HEK293 (cell line): Measurements from ENCODE around the gene UFC1.
A peak's percentile ranks its signal among the peaks of the same experiment; 100 is the strongest.

ENCODE experiments used
- GFI1B ChIP-seq: fragments of 450-650 bp; formaldehyde crosslinking; IDR thresholded peaks from 2 replicates; pipeline ENCODE4 v1.5.1; 2016; ENCODE audit warnings: missing biosample characterization, missing genetic modification characterization
- GLIS1 ChIP-seq: fragments of 450-650 bp; formaldehyde crosslinking; IDR thresholded peaks from 2 replicates; pipeline ENCODE4 v1.5.1; 2016; ENCODE audit warnings: missing biosample characterization, missing genetic modification characterization
- KLF16 ChIP-seq: fragments of 450-650 bp; formaldehyde crosslinking; IDR thresholded peaks from 2 replicates; pipeline ENCODE4 v1.5.1; 2017; ENCODE audit warnings: missing biosample characterization, missing genetic modification characterization
- KLF8 ChIP-seq: fragments of 450-650 bp; formaldehyde crosslinking; IDR thresholded peaks from 2 replicates; pipeline ENCODE4 v1.5.1; 2016; ENCODE audit warnings: missing biosample characterization, missing genetic modification characterization
- MEIS1 ChIP-seq: sonication (generic); formaldehyde crosslinking; IDR thresholded peaks from 2 replicates; pipeline ENCODE4 v1.8.1; 2022; ENCODE audit warnings: missing genetic modification reagents, mild to moderate bottlenecking, borderline replicate concordance
- SALL2 ChIP-seq: fragments of 450-650 bp; formaldehyde crosslinking; IDR thresholded peaks from 2 replicates; pipeline ENCODE4 v1.5.0; 2017; ENCODE audit warnings: missing biosample characterization, mild to moderate bottlenecking, missing genetic modification characterization, borderline replicate concordance
- YY1 ChIP-seq: fragments of 450-650 bp; formaldehyde crosslinking; IDR thresholded peaks from 2 replicates; pipeline ENCODE4 v1.5.1; 2018; ENCODE audit warnings: missing biosample characterization, missing genetic modification characterization
- ZBTB8A ChIP-seq: fragments of 450-650 bp; formaldehyde crosslinking; IDR thresholded peaks from 2 replicates; pipeline ENCODE4 v1.5.1; 2016; ENCODE audit warnings: missing biosample characterization, missing genetic modification characterization
- ZEB2 ChIP-seq: fragments of 450-650 bp; formaldehyde crosslinking; IDR thresholded peaks from 2 replicates; pipeline ENCODE4 v1.5.1; 2016; ENCODE audit warnings: missing biosample characterization, missing genetic modification characterization
- ZNF140 ChIP-seq: fragments of 450-650 bp; formaldehyde crosslinking; IDR thresholded peaks from 2 replicates; pipeline ENCODE4 v1.5.1; 2016; ENCODE audit warnings: missing biosample characterization, missing genetic modification characterization
- ZNF174 ChIP-seq: fragments of 450-650 bp; formaldehyde crosslinking; IDR thresholded peaks from 2 replicates; pipeline ENCODE4 v1.5.0; 2017; ENCODE audit warnings: missing biosample characterization, mild to moderate bottlenecking, missing genetic modification characterization
- ZNF239 ChIP-seq: fragments of 450-650 bp; formaldehyde crosslinking; IDR thresholded peaks from 2 replicates; pipeline ENCODE4 v1.5.1; 2016; ENCODE audit warnings: missing biosample characterization, missing genetic modification characterization
- ZNF394 ChIP-seq: fragments of 450-650 bp; formaldehyde crosslinking; IDR thresholded peaks from 2 replicates; pipeline ENCODE4 v1.5.1; 2016; ENCODE audit warnings: missing biosample characterization, missing genetic modification characterization, mild to moderate bottlenecking, moderate library complexity, borderline replicate concordance
- ZNF416 ChIP-seq: fragments of 450-650 bp; formaldehyde crosslinking; IDR thresholded peaks from 2 replicates; pipeline ENCODE4 v1.5.1; 2016; ENCODE audit warnings: missing biosample characterization, missing genetic modification characterization
- ZNF473 ChIP-seq: fragments of 450-650 bp; formaldehyde crosslinking; IDR thresholded peaks from 2 replicates; pipeline ENCODE4 v1.5.1; 2017; ENCODE audit warnings: missing biosample characterization, missing genetic modification characterization
- ZNF707 ChIP-seq: fragments of 450-650 bp; formaldehyde crosslinking; IDR thresholded peaks from 2 replicates; pipeline ENCODE4 v1.5.1; 2016; ENCODE audit warnings: missing biosample characterization, missing genetic modification characterization
- ZNF768 ChIP-seq: fragments of 450-650 bp; formaldehyde crosslinking; IDR thresholded peaks from 2 replicates; pipeline ENCODE4 v1.5.1; 2018; ENCODE audit warnings: missing biosample characterization, mild to moderate bottlenecking, missing genetic modification characterization
- ZNF791 ChIP-seq: fragments of 450-650 bp; formaldehyde crosslinking; IDR thresholded peaks from 2 replicates; pipeline ENCODE4 v1.5.1; 2016; ENCODE audit warnings: missing biosample characterization, missing genetic modification characterization
- ZNF830 ChIP-seq: fragments of 450-650 bp; IDR thresholded peaks from 2 replicates; pipeline ENCODE4 v1.5.0; 2018; ENCODE audit warnings: missing biosample characterization, missing genetic modification characterization, low read depth, mild to moderate bottlenecking, moderate library complexity
- TF ChIP-seq, protein P1 (sequence below): fragments of 450-650 bp; formaldehyde crosslinking; IDR thresholded peaks from 2 replicates; pipeline ENCODE4 v1.5.1; 2016; ENCODE audit warnings: missing biosample characterization, missing genetic modification characterization
- TF ChIP-seq, protein P2 (sequence below): fragments of 450-650 bp; IDR thresholded peaks from 2 replicates; pipeline ENCODE4 v1.5.1; 2018; ENCODE audit warnings: missing biosample characterization, missing genetic modification characterization
- TF ChIP-seq, protein P3 (sequence below): fragments of 450-650 bp; formaldehyde crosslinking; IDR thresholded peaks from 2 replicates; pipeline ENCODE4 v1.5.1; 2016; ENCODE audit warnings: missing biosample characterization, missing genetic modification characterization
- TF ChIP-seq, protein P4 (sequence below): fragments of 450-650 bp; formaldehyde crosslinking; IDR thresholded peaks from 2 replicates; pipeline ENCODE4 v1.5.1; 2017; ENCODE audit warnings: missing biosample characterization, missing genetic modification characterization
- TF ChIP-seq, protein P5 (sequence below): fragments of 450-650 bp; formaldehyde crosslinking; IDR thresholded peaks from 2 replicates; pipeline ENCODE4 v1.5.1; 2016; ENCODE audit warnings: missing biosample characterization, missing genetic modification characterization, borderline replicate concordance

Gene UFC1

DNA sequence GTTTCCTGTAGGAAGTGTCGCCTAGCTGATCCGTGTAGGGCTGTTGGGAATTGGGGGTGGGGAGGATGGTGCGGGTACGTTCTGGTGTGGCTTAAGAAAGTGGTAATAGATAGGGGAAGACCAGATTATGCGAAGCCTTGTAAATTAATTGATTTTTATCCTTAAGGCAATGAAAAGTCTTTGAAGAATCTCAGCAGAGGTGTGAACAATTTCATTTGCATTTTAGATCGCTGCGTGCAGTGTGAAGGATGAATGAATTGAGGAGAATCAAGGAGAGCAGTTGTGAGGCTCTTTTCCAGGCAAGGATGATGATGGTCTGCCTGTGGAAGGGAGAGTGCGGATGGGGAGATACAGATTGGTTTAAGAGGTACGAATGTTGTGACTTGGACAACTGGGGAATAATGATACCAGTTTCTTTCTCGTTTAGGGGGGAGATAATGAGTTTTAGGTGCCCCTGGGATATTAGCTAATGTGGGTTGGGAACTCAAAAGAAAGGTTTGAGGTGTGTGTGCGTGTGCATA lies 20.5 kb upstream of the UFC1 start (continued):
- TF ChIP-seq, protein P1, sequence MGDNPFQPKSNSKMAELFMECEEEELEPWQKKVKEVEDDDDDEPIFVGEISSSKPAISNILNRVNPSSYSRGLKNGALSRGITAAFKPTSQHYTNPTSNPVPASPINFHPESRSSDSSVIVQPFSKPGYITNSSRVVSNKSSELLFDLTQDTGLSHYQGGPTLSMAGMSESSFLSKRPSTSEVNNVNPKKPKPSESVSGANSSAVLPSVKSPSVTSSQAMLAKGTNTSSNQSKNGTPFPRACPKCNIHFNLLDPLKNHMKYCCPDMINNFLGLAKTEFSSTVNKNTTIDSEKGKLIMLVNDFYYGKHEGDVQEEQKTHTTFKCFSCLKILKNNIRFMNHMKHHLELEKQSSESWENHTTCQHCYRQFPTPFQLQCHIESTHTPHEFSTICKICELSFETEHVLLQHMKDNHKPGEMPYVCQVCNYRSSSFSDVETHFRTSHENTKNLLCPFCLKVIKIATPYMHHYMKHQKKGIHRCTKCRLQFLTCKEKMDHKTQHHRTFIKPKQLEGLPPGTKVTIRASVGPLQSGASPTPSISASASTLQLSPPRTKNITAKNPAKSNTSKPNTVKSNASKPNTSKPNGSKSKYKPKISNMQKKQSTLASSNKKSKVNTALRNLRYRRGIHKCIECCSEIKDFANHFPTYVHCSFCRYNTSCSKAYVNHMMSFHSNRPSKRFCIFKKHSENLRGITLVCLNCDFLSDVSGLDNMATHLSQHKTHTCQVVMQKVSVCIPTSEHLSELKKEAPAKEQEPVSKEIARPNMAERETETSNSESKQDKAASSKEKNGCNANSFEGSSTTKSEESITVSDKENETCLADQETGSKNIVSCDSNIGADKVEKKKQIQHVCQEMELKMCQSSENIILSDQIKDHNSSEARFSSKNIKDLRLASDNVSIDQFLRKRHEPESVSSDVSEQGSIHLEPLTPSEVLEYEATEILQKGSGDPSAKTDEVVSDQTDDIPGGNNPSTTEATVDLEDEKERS (tag by site-specific recombination): no peak
- TF ChIP-seq ZNF394 (no peak), ZNF239 (tag by site-specific recombination) (no peak), ZEB2 (tag by site-specific recombination) (0 out of 2 replicates have a peak, but pooled peaks have one; percentile 1), MEIS1 (CRISPR knock-in tag) (no peak), ZNF174 (tag by site-specific recombination) (no peak), ZNF768 (tag by site-specific recombination) (no peak), ZNF416 (no peak), GLIS1 (tag by site-specific recombination) (no peak), ZNF140 (tag by site-specific recombination) (no peak), ZNF791 (tag by site-specific recombination) (no peak), ZNF830 (tag by site-specific recombination) (no peak), ZNF707 (tag by site-specific recombination) (no peak), ZNF473 (no peak), GFI1B (tag by site-specific recombination) (no peak), SALL2 (tag by site-specific recombination) (no peak), KLF8 (tag by site-specific recombination) (no peak), ZBTB8A (tag by site-specific recombination) (no peak), YY1 (tag by site-specific recombination) (no peak), KLF16 (0 out of 2 replicates have a peak, but pooled peaks have one; percentile 0)
- TF ChIP-seq, protein P2, sequence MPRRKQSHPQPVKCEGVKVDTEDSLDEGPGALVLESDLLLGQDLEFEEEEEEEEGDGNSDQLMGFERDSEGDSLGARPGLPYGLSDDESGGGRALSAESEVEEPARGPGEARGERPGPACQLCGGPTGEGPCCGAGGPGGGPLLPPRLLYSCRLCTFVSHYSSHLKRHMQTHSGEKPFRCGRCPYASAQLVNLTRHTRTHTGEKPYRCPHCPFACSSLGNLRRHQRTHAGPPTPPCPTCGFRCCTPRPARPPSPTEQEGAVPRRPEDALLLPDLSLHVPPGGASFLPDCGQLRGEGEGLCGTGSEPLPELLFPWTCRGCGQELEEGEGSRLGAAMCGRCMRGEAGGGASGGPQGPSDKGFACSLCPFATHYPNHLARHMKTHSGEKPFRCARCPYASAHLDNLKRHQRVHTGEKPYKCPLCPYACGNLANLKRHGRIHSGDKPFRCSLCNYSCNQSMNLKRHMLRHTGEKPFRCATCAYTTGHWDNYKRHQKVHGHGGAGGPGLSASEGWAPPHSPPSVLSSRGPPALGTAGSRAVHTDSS (tag by site-specific recombination): peak; percentile 38; the same call in 1 of the 2 replicates
- TF ChIP-seq, protein P3, sequence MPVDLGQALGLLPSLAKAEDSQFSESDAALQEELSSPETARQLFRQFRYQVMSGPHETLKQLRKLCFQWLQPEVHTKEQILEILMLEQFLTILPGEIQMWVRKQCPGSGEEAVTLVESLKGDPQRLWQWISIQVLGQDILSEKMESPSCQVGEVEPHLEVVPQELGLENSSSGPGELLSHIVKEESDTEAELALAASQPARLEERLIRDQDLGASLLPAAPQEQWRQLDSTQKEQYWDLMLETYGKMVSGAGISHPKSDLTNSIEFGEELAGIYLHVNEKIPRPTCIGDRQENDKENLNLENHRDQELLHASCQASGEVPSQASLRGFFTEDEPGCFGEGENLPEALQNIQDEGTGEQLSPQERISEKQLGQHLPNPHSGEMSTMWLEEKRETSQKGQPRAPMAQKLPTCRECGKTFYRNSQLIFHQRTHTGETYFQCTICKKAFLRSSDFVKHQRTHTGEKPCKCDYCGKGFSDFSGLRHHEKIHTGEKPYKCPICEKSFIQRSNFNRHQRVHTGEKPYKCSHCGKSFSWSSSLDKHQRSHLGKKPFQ (tag by site-specific recombination): peak; percentile 91
- TF ChIP-seq, protein P4, sequence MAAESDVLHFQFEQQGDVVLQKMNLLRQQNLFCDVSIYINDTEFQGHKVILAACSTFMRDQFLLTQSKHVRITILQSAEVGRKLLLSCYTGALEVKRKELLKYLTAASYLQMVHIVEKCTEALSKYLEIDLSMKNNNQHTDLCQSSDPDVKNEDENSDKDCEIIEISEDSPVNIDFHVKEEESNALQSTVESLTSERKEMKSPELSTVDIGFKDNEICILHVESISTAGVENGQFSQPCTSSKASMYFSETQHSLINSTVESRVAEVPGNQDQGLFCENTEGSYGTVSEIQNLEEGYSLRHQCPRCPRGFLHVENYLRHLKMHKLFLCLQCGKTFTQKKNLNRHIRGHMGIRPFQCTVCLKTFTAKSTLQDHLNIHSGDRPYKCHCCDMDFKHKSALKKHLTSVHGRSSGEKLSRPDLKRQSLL (tag by site-specific recombination): no peak
- TF ChIP-seq, protein P5, sequence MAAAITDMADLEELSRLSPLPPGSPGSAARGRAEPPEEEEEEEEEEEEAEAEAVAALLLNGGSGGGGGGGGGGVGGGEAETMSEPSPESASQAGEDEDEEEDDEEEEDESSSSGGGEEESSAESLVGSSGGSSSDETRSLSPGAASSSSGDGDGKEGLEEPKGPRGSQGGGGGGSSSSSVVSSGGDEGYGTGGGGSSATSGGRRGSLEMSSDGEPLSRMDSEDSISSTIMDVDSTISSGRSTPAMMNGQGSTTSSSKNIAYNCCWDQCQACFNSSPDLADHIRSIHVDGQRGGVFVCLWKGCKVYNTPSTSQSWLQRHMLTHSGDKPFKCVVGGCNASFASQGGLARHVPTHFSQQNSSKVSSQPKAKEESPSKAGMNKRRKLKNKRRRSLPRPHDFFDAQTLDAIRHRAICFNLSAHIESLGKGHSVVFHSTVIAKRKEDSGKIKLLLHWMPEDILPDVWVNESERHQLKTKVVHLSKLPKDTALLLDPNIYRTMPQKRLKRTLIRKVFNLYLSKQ (tag by site-specific recombination): no peak
